ENCODE measurements around the gene WIPF2.

DNA sequence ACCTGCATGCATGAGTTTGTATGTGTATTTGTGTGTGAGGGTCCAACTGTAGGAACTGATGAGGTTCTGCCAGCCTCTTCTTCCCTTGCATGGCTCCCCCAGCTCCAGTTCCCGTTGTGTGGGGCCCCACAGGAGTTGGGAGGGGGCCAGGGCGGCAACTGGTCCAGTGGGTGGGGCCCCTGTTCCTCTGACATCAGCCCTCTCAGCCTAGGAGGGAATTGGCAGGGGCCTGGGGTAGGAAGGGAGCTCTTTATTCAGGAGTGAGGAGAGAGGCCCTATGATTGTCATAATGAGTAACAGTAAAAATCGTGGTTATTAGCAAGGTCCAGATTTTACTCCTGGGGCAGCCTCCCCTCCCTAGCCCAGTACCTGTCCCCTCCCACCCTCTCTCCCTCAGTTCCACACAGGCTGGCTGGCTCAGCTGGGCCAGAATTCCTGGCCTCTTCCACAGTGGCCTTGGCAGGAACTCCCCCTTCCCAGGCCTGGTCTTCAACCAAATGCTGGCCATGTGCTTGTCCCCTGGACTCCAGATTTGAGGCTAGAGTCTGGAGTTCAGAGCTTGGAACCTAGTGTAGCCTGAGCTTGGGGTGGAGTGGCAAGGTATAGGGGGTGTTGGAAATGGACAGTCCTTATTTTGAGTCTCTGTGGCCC is 108.8 kb downstream of the WIPF2 start:
- TF ChIP-seq, protein P1, sequence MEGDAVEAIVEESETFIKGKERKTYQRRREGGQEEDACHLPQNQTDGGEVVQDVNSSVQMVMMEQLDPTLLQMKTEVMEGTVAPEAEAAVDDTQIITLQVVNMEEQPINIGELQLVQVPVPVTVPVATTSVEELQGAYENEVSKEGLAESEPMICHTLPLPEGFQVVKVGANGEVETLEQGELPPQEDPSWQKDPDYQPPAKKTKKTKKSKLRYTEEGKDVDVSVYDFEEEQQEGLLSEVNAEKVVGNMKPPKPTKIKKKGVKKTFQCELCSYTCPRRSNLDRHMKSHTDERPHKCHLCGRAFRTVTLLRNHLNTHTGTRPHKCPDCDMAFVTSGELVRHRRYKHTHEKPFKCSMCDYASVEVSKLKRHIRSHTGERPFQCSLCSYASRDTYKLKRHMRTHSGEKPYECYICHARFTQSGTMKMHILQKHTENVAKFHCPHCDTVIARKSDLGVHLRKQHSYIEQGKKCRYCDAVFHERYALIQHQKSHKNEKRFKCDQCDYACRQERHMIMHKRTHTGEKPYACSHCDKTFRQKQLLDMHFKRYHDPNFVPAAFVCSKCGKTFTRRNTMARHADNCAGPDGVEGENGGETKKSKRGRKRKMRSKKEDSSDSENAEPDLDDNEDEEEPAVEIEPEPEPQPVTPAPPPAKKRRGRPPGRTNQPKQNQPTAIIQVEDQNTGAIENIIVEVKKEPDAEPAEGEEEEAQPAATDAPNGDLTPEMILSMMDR (IDR thresholded peaks at IDR 0.05), result no peak
- no peak for TF ChIP-seq POLR2A (IDR thresholded peaks at IDR 0.05)

All from ovary (tissue), 3 donors.